ENCODE data around the gene MBNL2. TPM values are rescaled to one million over a fixed set of nuclear protein-coding genes. Genes with fewer than 3 reads are reported as not detected.
A peak's percentile ranks its signal among the peaks of the same experiment; 100 is the strongest.

Gene MBNL2
- total RNA-seq, 1 experiment from 2014 or later = 17.8 TPM

DNA sequence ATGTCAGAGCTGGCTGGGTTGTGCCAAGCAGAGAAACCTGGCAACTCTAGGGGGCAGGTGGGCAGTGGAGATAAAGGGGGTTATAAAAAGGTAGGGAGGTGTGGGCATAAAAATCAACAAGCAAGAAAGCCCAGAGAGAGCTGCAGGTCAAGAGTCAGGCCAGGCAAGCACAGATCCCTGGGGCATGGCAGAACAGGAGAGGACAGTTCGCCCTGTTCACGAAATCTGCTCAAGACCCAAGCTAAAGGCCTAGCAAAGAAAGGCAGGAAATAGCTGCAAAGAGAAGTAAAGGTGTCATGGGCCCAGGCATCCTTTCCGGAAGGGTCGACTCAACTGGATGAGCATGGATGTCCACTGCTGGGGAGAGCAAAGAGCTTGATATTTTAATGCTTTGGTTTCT is 3.4 kb downstream of the MBNL2 start:
- TF ChIP-seq EZH2 (IDR thresholded peaks at IDR 0.05; ENCODE audit: low read length, unreplicated experiment) = no peak
- no peak for TF ChIP-seq CTCF (conservative IDR thresholded peaks at IDR 0.05; ENCODE audit: low read depth, low read length)
- TF ChIP-seq EZH2phosphoT487 (IDR thresholded peaks at IDR 0.05; ENCODE audit: borderline replicate concordance, low read length) = no peak
- Histone ChIP-seq H3K9ac (ENCODE audit: low read length) (no peak overlapping the region), H3K9me3 (ENCODE audit: low read length) (no peaks in the 10 kb centered on the region), H3K27ac (ENCODE audit: low read length) (peak overlapping the region; percentile 5; the same call in 1 of the 2 replicates), H3K36me3 (ENCODE audit: low read depth, low read length) (no peaks in the 10 kb centered on the region), H3K79me2 (ENCODE audit: low read length) (peaks cover 58% of the 10 kb centered on the region), H3K4me1 (ENCODE audit: insufficient read depth, low read length) (peaks cover 34% of the 10 kb centered on the region), H3K4me2 (ENCODE audit: low read length) (peak overlapping the region; percentile 96), H3K9me2 (replicated peaks; ENCODE audit: low read length) (no peaks in the 10 kb centered on the region), H3K27me3 (ENCODE audit: low read length) (no peaks in the 10 kb centered on the region), H3K4me3 (ENCODE audit: low read length) (peak overlapping the region; percentile 92), H2AFZ (ENCODE audit: low read length) (no peak overlapping the region), H4K20me1 (ENCODE audit: low read length) (no peaks in the 10 kb centered on the region), H3F3A (ENCODE audit: low read length, unreplicated experiment) (no peaks in the 10 kb centered on the region)
- ChIA-PET CTCF (no interaction called here), POLR2A (ENCODE audit: unreplicated experiment) (interaction anchor here (0.8 kb wide), 1 partner anchor 33 kb away, joined by 4 read pairs; no protein-coding TSS in a partner anchor)
- no peak for DNase-seq
- no peak for ATAC-seq
- BruUV-seq (replicated peaks) = no TSS peak
- intact Hi-C loops (cut with micrococcal nuclease) = no loop called here

DNA sequence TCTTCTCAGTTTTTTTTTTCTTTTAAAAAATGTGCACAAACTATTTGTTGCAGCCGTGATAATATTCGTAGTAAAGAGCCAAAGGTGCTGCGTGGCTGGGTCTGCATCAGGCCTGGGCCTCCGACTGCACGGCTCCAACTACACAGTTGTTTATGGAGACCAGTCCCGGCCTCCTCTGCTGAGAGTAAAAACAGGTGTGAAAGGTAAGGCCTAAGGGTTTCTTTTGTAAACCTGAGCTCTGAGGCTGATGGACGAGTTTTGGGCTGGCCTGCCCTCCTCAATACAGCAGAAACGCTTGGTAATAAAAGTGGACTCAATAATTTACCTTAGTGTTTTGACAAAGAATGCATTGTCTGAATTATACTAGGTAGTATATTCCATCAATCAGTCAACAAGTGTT is 3.9 kb downstream of the MBNL2 start:
- no peaks in the 10 kb centered on the region for H3K9me3 ChIP-seq (ENCODE audit: low read length)
- H2AFZ ChIP-seq (ENCODE audit: low read length) = no peak overlapping the region
- H4K20me1 ChIP-seq (ENCODE audit: low read length) = no peaks in the 10 kb centered on the region
- no peaks in the 10 kb centered on the region for H3K9me2 ChIP-seq (replicated peaks; ENCODE audit: low read length)
- ChIA-PET POLR2A (ENCODE audit: unreplicated experiment) (interaction anchor here (0.8 kb wide), 1 partner anchor 32 kb away, joined by 4 read pairs; no protein-coding TSS in a partner anchor), CTCF (no interaction called here)
- H3K4me1 ChIP-seq (ENCODE audit: insufficient read depth, low read length) = peaks cover 34% of the 10 kb centered on the region
- no peak overlapping the region for H3K27ac ChIP-seq (ENCODE audit: low read length)
- no TSS peak for BruUV-seq (replicated peaks)
- H3F3A ChIP-seq (ENCODE audit: low read length, unreplicated experiment) = no peaks in the 10 kb centered on the region
- H3K4me3 ChIP-seq (ENCODE audit: low read length) = no peak overlapping the region
- DNase-seq = no peak
- peak overlapping the region; percentile 96; the same call in 1 of the 2 replicates for H3K4me2 ChIP-seq (ENCODE audit: low read length)
- H3K79me2 ChIP-seq (ENCODE audit: low read length) = peaks cover 58% of the 10 kb centered on the region
- no peaks in the 10 kb centered on the region for H3K36me3 ChIP-seq (ENCODE audit: low read depth, low read length)
- intact Hi-C loops (cut with micrococcal nuclease) = no loop called here
- ATAC-seq = no peak
- no peak for TF ChIP-seq CTCF (conservative IDR thresholded peaks at IDR 0.05; ENCODE audit: low read depth, low read length)
- no peak for TF ChIP-seq EZH2phosphoT487 (IDR thresholded peaks at IDR 0.05; ENCODE audit: borderline replicate concordance, low read length)
- no peak for TF ChIP-seq EZH2 (IDR thresholded peaks at IDR 0.05; ENCODE audit: low read length, unreplicated experiment)
- H3K27me3 ChIP-seq (ENCODE audit: low read length) = no peaks in the 10 kb centered on the region
- no peak overlapping the region for H3K9ac ChIP-seq (ENCODE audit: low read length)

GRCh38 chr13:97226788-97227627 is 4.9 kb downstream of the MBNL2 start:
- ATAC-seq (no peak), DNase-seq (no peak)
- POLR2A ChIA-PET (ENCODE audit: unreplicated experiment) = no interaction called here
- Histone ChIP-seq H3K79me2 (ENCODE audit: low read length) (peaks cover 58% of the 10 kb centered on the region), H3F3A (ENCODE audit: low read length, unreplicated experiment) (no peaks in the 10 kb centered on the region), H3K4me2 (ENCODE audit: low read length) (no peak overlapping the region), H3K9me2 (replicated peaks; ENCODE audit: low read length) (no peaks in the 10 kb centered on the region), H3K9me3 (ENCODE audit: low read length) (no peaks in the 10 kb centered on the region), H3K4me1 (ENCODE audit: insufficient read depth, low read length) (peaks cover 27% of the 10 kb centered on the region), H4K20me1 (ENCODE audit: low read length) (no peaks in the 10 kb centered on the region), H3K27ac (ENCODE audit: low read length) (no peak overlapping the region), H2AFZ (ENCODE audit: low read length) (no peak overlapping the region), H3K9ac (ENCODE audit: low read length) (no peak overlapping the region), H3K36me3 (ENCODE audit: low read depth, low read length) (no peaks in the 10 kb centered on the region), H3K4me3 (ENCODE audit: low read length) (no peak overlapping the region), H3K27me3 (ENCODE audit: low read length) (no peaks in the 10 kb centered on the region)
- no TSS peak for BruUV-seq (replicated peaks)
- CTCF ChIA-PET = interaction anchor here (0.7 kb wide), 1 partner anchor 117 kb away, joined by 7 read pairs; no protein-coding TSS in a partner anchor
- intact Hi-C loops (cut with micrococcal nuclease) = no loop called here
- TF ChIP-seq EZH2phosphoT487 (IDR thresholded peaks at IDR 0.05; ENCODE audit: borderline replicate concordance, low read length) (no peak), EZH2 (IDR thresholded peaks at IDR 0.05; ENCODE audit: low read length, unreplicated experiment) (no peak), CTCF (conservative IDR thresholded peaks at IDR 0.05; ENCODE audit: low read depth, low read length) (no peak)

All from PC-3 (cell line).